ENCODE data around the gene CPA2. TPM values are rescaled to one million over a fixed set of nuclear protein-coding genes. Genes with fewer than 3 reads are reported as not detected.
"Not testable (repeated sequence)": the region's sequence is repeated elsewhere in the genome, so short reads cannot be mapped to it uniquely, and the experiment has no call there.

CPA2 gene
- total RNA-seq, 4 donors from 2014 or later = 1.5 to 2.2 TPM; not detected in 2

DNA sequence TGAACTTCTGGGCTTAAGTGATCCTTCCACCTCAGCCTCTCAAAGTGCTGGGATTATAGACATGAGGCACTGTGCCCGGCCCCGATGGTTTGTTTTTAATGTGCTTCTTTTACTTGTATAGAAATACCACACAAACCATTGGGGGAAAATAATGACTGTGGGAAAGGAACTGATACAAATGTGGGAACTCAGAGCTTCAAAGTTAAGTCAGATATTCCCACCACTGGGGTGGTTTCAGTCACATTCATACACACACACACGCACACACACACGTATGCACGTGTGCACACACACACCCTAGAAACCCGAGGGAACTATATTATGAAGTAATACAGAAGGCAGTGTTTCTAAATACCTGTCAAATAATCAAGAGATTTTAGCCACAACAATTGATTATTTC, 43.3 kb downstream of the CPA2 start:
- H3K9me3 ChIP-seq = no peaks in the 10 kb centered on the region
- H3K27ac ChIP-seq = no peak overlapping the region
- DNase-seq (ENCODE audit: low spot score in 2 of 2) = no peak
- 70 to 73% methylated on average over 6 of the region's 6 CpGs for WGBS, 2 donors
- no peaks in the 10 kb centered on the region for H3K36me3 ChIP-seq
- H3K27me3 ChIP-seq = no peaks in the 10 kb centered on the region
- TF ChIP-seq POLR2A (IDR thresholded peaks at IDR 0.05) (no peak), EP300 (IDR thresholded peaks at IDR 0.05) (no peak)
- TF ChIP-seq, protein P1, sequence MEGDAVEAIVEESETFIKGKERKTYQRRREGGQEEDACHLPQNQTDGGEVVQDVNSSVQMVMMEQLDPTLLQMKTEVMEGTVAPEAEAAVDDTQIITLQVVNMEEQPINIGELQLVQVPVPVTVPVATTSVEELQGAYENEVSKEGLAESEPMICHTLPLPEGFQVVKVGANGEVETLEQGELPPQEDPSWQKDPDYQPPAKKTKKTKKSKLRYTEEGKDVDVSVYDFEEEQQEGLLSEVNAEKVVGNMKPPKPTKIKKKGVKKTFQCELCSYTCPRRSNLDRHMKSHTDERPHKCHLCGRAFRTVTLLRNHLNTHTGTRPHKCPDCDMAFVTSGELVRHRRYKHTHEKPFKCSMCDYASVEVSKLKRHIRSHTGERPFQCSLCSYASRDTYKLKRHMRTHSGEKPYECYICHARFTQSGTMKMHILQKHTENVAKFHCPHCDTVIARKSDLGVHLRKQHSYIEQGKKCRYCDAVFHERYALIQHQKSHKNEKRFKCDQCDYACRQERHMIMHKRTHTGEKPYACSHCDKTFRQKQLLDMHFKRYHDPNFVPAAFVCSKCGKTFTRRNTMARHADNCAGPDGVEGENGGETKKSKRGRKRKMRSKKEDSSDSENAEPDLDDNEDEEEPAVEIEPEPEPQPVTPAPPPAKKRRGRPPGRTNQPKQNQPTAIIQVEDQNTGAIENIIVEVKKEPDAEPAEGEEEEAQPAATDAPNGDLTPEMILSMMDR (IDR thresholded peaks at IDR 0.05) = no peak
- no peaks in the 10 kb centered on the region for H3K4me1 ChIP-seq
- no peak overlapping the region for H3K4me3 ChIP-seq

- WGBS, 2 donors = 51 to 64% methylated on average over 6 of the region's 6 CpGs
- Histone ChIP-seq H3K27me3 (no peaks in the 10 kb centered on the region), H3K4me1 (no peaks in the 10 kb centered on the region), H3K9me3 (no peaks in the 10 kb centered on the region), H3K36me3 (no peaks in the 10 kb centered on the region), H3K4me3 (no peak overlapping the region), H3K27ac (no peak overlapping the region)
- DNase-seq (ENCODE audit: low spot score in 2 of 2) = no peak
- TF ChIP-seq, protein P1 (IDR thresholded peaks at IDR 0.05) = no peak
- no peak for TF ChIP-seq EP300 (IDR thresholded peaks at IDR 0.05)
- TF ChIP-seq POLR2A (IDR thresholded peaks at IDR 0.05) = no peak
Measured at GRCh38 chr7:130314305-130314704, 47.6 kb downstream of the CPA2 start.

DNA sequence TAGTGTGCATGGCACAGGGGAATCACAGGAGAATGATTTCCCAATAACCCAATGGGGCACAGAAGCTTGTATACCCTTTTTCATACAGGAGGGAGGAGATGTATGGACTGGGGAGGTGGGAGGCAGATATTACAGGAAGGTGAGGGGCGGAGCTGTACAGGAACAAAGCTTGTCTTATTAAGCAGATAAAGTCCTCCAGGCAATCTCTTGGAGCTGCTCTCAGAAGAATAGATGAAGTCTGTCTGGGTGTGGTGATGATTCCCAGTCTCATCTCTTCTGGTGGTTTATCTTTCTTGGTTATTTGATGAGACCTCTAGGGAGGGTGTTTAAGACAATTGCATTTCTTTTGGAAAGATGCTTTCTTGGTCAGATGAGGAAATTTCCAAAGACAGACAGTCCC, 52.9 kb downstream of the CPA2 start:
- Histone ChIP-seq H3K36me3 (no peaks in the 10 kb centered on the region), H3K27ac (no peak overlapping the region), H3K4me1 (no peaks in the 10 kb centered on the region), H3K4me3 (no peak overlapping the region), H3K9me3 (no peaks in the 10 kb centered on the region), H3K27me3 (no peaks in the 10 kb centered on the region)
- 95 to 97% methylated on average over 1 of the region's 1 CpG for WGBS, 2 donors
- TF ChIP-seq POLR2A (IDR thresholded peaks at IDR 0.05) = no peak
- TF ChIP-seq EP300 (IDR thresholded peaks at IDR 0.05) = no peak
- TF ChIP-seq, protein P1 (IDR thresholded peaks at IDR 0.05) = no peak
- no peak for DNase-seq (ENCODE audit: low spot score in 2 of 2)

DNA sequence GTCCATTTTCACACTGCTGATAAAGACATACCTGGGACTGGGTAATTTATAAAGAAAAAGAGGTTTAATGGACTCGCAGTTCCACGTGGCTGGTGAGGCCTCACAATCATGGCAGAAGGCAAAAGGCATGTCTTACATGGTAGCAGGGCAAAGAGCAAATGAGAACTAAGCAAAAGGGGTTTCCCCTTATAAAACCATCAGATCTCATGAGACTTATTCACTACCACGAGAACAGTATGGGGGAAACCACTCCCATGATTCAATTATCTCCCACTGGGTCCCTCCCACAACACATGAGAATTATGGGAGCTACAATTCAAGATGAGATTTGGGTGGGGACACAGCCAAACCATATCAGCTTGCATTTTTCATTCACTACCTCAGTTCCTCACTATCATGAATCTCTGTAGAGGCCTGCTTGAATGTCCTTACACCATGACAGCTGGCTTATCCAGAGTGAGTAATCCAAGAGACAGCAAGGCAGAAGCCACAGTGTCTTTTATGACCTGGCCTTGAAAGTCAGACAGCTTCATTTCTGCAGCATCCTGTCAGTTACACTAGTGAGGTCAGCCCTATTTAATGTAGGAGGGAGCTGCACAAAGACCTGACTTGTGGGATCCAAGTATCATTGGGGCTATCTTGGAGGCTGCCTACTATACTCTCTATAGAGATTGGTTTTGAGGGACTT, 55.0 kb downstream of the CPA2 start:
- WGBS, 2 donors = 90 to 91% methylated on average over 3 of the region's 3 CpGs
- H3K36me3 ChIP-seq; DNase-seq (ENCODE audit: low spot score in 2 of 2); H3K4me1 ChIP-seq; H3K9me3 ChIP-seq; H3K4me3 ChIP-seq; H3K27me3 ChIP-seq; H3K27ac ChIP-seq: not testable (repeated sequence)

DNA sequence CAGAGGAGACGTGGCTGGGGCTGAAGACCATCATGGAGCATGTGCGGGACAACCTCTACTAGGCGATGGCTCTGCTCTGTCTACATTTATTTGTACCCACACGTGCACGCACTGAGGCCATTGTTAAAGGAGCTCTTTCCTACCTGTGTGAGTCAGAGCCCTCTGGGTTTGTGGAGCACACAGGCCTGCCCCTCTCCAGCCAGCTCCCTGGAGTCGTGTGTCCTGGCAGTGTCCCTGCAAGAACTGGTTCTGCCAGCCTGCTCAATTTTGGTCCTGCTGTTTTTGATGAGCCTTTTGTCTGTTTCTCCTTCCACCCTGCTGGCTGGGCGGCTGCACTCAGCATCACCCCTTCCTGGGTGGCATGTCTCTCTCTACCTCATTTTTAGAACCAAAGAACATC, 56.0 kb downstream of the CPA2 start:
- Histone ChIP-seq H3K4me1 (no peaks in the 10 kb centered on the region), H3K27me3 (no peaks in the 10 kb centered on the region), H3K36me3 (no peaks in the 10 kb centered on the region), H3K9me3 (no peaks in the 10 kb centered on the region), H3K27ac (no peak overlapping the region), H3K4me3 (no peak overlapping the region)
- no peak for TF ChIP-seq EP300 (IDR thresholded peaks at IDR 0.05)
- no peak for DNase-seq (ENCODE audit: low spot score in 2 of 2)
- WGBS, 2 donors = 88 to 91% methylated on average over 7 of the region's 7 CpGs

DNA sequence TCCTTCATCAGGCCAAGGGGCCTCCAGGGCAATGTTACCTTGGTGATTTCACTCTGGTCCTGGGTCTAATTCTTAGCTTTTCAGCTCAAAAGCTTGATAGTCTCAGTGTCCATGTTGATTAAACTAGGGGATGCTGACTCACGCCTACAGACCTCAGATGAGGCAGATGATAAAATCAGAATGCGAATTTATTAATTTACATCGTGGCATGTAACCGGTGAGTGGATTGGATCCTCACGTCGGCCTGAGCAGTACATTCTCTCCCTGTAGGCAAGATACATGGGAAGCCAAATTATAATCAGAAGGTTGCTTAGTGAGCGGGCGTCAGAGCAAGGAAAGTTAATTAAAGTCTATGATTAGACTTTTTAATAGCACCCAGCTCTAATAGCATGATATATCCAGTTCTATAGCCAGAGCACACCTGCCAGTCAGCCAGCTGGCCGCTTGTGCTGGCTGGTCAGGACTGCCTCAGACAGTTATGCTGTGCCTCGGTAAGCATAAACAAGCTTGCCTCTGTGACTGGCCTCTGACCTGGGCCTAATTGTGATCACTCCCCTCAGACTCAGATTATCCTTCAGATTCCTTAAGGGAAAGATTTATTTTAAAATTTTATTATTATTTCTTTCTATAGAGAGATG, 57.8 kb downstream of the CPA2 start:
- Histone ChIP-seq H3K36me3 (no peaks in the 10 kb centered on the region), H3K27me3 (no peaks in the 10 kb centered on the region), H3K9me3 (no peaks in the 10 kb centered on the region), H3K4me3 (no peak overlapping the region), H3K4me1 (no peaks in the 10 kb centered on the region), H3K27ac (no peak overlapping the region)
- no peak for DNase-seq (ENCODE audit: low spot score in 2 of 2)
- TF ChIP-seq, protein P1 (IDR thresholded peaks at IDR 0.05) = no peak
- no peak for TF ChIP-seq POLR2A (IDR thresholded peaks at IDR 0.05)
- TF ChIP-seq EP300 (IDR thresholded peaks at IDR 0.05) = no peak
- 88 to 96% methylated on average over 10 of the region's 10 CpGs for WGBS, 2 donors

Data from tibial nerve (tissue), 4 donors.